Subcutaneous abdominal adipose tissue (tissue), 5 donors: ENCODE results near the gene PARP1.
"Not testable (repeated sequence)": the region's sequence is repeated elsewhere in the genome, so short reads cannot be mapped to it uniquely, and the experiment has no call there.

Experiments
- H3K27ac ChIP-seq: one replicate; pipeline ENCODE4 v1.7.0; 2013; ENCODE audit warnings: low read depth, mild to moderate bottlenecking, inconsistent platforms, low read length, moderate library complexity
- H3K27me3 ChIP-seq, 5 donors: one replicate each; pipeline ENCODE4 v1.7.0; 2013; ENCODE audit warnings: low read length in 5 of 5, inconsistent platforms in 1 of 5; ENCODE audit not compliant: control insufficient read depth in 5 of 5, insufficient read depth in 4 of 5
- H3K36me3 ChIP-seq, 5 donors: one replicate each; pipeline ENCODE4 v1.7.0; 2013; ENCODE audit warnings: low read length in 5 of 5; ENCODE audit not compliant: control insufficient read depth in 5 of 5, insufficient read depth in 5 of 5
- H3K4me1 ChIP-seq, 5 donors: one replicate each; pipeline ENCODE4 v1.7.0; 2013; ENCODE audit warnings: low read length in 5 of 5, mild to moderate bottlenecking in 3 of 5, moderate library complexity in 1 of 5; ENCODE audit not compliant: control insufficient read depth in 5 of 5, insufficient read depth in 5 of 5
- H3K4me3 ChIP-seq, 5 donors: one replicate each; pipeline ENCODE4 v1.7.0; 2013; ENCODE audit warnings: low read length in 5 of 5, low read depth in 1 of 5
- H3K9ac ChIP-seq, 5 donors: one replicate each; pipeline ENCODE4 v1.7.0; 2013; ENCODE audit warnings: low read length in 5 of 5, mild to moderate bottlenecking in 4 of 5, moderate library complexity in 3 of 5
- H3K9me3 ChIP-seq, 5 donors: one replicate each; pipeline ENCODE4 v1.7.0; 2013; ENCODE audit warnings: low read length in 5 of 5; ENCODE audit not compliant: control insufficient read depth in 5 of 5
- donor health status: healthy.
- donor health status: healthy.
- donor health status: healthy.
- donor health status: healthy.
- donor health status: healthy.

PARP1 gene

DNA sequence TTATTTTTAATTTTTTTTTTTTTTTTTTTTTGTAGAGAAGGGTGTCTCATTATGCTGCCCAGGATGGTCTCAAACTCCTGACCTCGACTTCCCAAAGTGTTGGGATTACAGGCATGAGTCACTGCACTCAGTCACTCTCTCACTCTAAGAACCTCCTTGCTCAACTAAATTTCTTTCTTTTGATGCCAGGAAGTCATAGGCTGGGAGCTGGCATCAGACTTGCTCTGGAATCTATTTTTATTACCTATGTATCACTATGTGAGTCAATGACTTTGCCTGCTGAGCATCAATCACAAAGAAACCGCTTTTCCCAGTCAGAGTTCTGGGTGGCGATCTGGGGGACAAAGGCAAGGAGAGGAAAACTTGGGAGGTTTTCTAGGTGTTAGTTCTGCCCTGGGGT is 35.5 kb upstream of the PARP1 start:
- no peaks in the 10 kb centered on the region for H3K36me3 ChIP-seq
- no peak overlapping the region for H3K4me3 ChIP-seq
- no peak overlapping the region for H3K9ac ChIP-seq
- H3K27ac ChIP-seq = no peak overlapping the region
- no peaks in the 10 kb centered on the region for H3K9me3 ChIP-seq
- no peaks in the 10 kb centered on the region for H3K4me1 ChIP-seq
- no peaks in the 10 kb centered on the region for H3K27me3 ChIP-seq

DNA sequence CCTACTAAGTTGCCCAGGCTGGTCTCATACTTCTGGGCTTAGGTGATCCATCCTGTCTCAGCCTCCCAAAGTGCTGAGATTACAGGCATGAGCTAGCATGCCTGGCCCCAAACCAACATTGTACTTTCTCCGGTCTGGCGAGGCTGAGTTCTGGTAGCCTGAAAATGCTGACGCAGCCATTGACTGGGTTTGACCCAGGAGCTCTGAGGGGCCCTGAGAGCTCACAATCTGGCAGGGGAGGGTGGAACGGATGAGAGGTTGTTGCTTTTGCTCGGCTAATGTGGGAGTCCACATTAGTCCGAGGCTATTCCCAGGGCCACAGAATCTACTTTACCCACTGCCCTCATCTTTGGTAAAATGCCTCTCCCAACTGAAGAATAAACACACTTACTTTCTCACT is 35.1 kb upstream of the PARP1 start:
- Histone ChIP-seq H3K4me1 (no peaks in the 10 kb centered on the region), H3K9me3 (no peaks in the 10 kb centered on the region), H3K27me3 (no peaks in the 10 kb centered on the region), H3K36me3 (no peaks in the 10 kb centered on the region), H3K27ac (no peak overlapping the region), H3K4me3 (no peak overlapping the region), H3K9ac (no peak overlapping the region)

DNA sequence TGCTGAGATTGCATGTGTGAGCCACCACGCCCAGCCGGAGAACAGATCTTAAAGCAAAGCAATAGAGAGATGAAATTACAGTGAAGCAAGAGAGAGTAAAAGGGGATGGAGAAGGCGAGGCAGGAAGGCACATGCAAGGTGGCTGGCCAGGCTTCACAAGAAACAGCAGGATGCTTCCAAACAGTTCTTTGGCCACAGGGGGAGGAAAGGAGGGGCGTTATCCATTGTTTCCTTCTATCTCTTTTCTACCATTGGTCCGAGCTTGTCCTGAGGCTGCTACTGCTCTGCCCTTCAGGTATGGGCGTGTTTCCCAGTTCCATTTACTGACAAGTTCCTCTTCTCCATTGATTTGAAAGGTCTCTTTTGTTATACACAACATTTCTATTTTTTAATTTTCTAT is 33.7 kb upstream of the PARP1 start:
- no peaks in the 10 kb centered on the region for H3K36me3 ChIP-seq

DNA sequence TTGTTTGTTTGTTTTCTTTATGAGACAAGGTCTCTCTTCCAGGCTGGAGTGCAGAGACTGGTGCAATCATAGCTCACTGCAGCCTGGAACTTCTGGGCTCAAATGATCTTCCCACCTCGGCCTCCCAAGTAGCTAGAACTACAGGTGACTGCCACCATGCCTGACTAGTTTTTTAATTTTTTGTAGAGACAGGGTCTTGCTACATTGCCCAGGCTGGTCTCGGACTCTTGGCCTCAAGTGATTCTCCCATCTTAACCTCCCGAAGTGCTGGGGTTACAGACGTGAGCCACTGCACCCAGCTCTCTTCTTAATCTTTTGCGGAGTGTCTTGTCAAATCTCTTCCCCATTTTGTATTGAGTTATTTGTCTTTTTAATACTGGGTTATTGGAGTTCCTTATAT is 32.6 kb upstream of the PARP1 start:
- Histone ChIP-seq H3K27ac (no peak overlapping the region), H3K9me3 (peaks cover 0 to 3% (median 0%) of the 10 kb centered on the region in 5 donors), H3K4me3 (no peak overlapping the region), H3K27me3 (peaks cover 0 to 6% (median 3%) of the 10 kb centered on the region in 5 donors), H3K9ac (no peak overlapping the region), H3K4me1 (no peaks in the 10 kb centered on the region), H3K36me3 (no peaks in the 10 kb centered on the region)

More for the DNA sequence above, 33.7 kb upstream of the PARP1 start:
- Histone ChIP-seq H3K9ac (no peak overlapping the region), H3K4me3 (no peak overlapping the region), H3K9me3 (peaks cover 0 to 3% (median 0%) of the 10 kb centered on the region in 5 donors), H3K4me1 (no peaks in the 10 kb centered on the region), H3K27ac (no peak overlapping the region), H3K27me3 (peaks cover 0 to 4% (median 2%) of the 10 kb centered on the region in 5 donors)

DNA sequence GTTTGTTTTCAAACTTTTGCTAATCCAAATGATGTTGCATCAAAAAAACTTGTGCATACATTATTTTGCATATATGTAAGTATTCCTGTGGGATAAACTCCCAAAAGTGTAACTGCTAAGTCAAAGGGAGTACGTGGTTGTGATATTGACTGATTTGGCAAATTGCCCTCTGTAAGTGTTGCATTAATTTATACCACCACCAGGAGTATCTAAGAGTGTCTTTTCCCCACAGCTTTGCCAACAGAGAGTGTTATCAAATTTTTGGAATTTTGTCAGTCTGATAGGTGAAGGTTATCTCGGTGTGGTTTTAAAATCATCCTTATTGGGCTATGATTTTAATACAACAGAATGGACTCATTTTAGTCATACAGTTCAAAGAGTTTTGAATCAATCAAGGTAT is 30.1 kb upstream of the PARP1 start:
- Histone ChIP-seq H3K9me3 (peaks cover 0 to 3% (median 0%) of the 10 kb centered on the region in 5 donors), H3K27ac (no peak overlapping the region)

DNA sequence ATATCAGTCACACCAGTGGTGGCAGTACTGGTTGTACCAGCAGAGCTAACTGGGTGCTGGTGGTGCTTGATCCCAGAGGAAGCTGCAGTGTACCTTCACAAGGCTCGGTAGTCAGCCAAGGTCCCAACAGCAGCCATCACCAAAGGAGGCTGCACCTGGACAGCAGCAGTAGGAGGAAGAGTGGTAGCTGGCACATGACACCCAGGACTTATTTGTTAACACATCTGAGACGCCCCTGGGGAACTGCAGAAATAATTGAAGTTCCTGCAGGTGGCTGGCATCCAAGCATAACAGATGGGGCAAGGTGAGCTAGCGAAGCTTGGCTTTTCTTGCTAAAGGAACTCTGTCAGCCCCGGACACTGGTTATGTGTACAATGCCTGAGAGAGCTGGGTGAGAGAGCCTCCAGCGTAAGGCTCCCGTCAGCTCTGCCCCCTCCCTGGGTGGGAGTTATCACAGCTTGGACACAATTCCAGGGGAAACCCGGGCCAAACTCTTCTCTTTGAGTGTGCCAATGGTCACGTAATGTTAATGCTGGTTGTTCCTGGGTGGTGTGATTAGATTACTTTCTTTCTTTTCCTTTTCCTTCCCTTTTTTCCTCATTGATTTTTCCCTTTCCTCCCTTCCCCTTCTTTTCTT is 29.1 kb upstream of the PARP1 start:
- H3K4me3 ChIP-seq = no peak overlapping the region

More for the DNA sequence above, 30.1 kb upstream of the PARP1 start:
- peaks cover 3 to 6% (median 4%) of the 10 kb centered on the region in 5 donors for H3K27me3 ChIP-seq
- H3K4me3 ChIP-seq = no peak overlapping the region
- H3K36me3 ChIP-seq = no peaks in the 10 kb centered on the region
- H3K4me1 ChIP-seq = no peaks in the 10 kb centered on the region
- no peak overlapping the region for H3K9ac ChIP-seq

DNA sequence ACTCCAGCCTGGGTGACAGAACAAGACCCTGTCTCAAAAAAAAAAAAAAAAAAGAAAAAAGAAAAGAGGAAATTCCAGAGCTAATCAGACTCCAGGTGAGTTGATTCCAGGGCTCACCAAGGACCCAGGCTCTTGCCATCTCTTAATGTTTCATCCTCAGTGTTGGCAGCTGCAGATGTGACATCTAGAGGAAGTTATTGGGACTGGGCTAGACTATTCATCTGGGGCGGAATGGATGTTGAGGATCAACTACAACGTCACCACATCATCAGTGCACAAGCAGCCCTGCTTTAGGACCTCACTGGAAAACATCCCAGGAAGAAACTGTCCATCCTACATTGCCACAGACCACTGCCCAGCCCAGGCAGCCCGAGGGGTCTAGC is 28.6 kb upstream of the PARP1 start:
- Histone ChIP-seq H3K4me3 (no peak overlapping the region), H3K27ac (no peak overlapping the region), H3K27me3 (peaks cover 3 to 6% (median 5%) of the 10 kb centered on the region in 5 donors), H3K36me3 (no peaks in the 10 kb centered on the region), H3K4me1 (no peaks in the 10 kb centered on the region), H3K9me3 (peaks cover 0 to 3% (median 0%) of the 10 kb centered on the region in 5 donors), H3K9ac (no peak overlapping the region)

More for the DNA sequence above, 29.1 kb upstream of the PARP1 start:
- Histone ChIP-seq H3K36me3 (no peaks in the 10 kb centered on the region), H3K4me1 (no peaks in the 10 kb centered on the region), H3K27me3 (peaks cover 3 to 6% (median 5%) of the 10 kb centered on the region in 5 donors), H3K9me3 (peaks cover 0 to 3% (median 0%) of the 10 kb centered on the region in 5 donors), H3K9ac (no peak overlapping the region), H3K27ac (no peak overlapping the region)

DNA sequence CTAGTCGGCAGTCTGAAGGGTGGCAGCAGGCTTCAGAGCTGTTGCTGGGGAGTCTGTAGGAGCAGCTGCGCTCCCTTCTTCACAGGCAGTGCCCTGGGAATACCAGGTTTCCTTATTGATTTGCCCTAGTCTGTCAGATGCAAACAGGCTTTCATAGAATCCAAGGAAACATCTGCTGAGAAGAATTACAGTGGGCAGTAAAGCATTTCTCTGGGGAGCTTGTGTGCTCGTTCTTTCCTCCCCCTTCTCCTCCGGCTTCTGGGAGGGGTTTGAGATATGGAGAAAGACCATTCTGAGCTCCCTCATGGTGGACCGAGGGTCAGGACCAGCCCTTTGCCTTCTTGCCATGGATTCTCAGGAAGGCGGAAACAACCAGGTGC is 25.4 kb upstream of the PARP1 start:
- H3K27me3 ChIP-seq = peaks cover 5 to 16% (median 8%) of the 10 kb centered on the region in 5 donors
- no peaks in the 10 kb centered on the region for H3K4me1 ChIP-seq
- no peak overlapping the region for H3K4me3 ChIP-seq
- no peak overlapping the region for H3K9ac ChIP-seq
- H3K36me3 ChIP-seq = no peaks in the 10 kb centered on the region
- no peak overlapping the region for H3K27ac ChIP-seq
- peaks cover 0 to 3% (median 0%) of the 10 kb centered on the region in 5 donors for H3K9me3 ChIP-seq

DNA sequence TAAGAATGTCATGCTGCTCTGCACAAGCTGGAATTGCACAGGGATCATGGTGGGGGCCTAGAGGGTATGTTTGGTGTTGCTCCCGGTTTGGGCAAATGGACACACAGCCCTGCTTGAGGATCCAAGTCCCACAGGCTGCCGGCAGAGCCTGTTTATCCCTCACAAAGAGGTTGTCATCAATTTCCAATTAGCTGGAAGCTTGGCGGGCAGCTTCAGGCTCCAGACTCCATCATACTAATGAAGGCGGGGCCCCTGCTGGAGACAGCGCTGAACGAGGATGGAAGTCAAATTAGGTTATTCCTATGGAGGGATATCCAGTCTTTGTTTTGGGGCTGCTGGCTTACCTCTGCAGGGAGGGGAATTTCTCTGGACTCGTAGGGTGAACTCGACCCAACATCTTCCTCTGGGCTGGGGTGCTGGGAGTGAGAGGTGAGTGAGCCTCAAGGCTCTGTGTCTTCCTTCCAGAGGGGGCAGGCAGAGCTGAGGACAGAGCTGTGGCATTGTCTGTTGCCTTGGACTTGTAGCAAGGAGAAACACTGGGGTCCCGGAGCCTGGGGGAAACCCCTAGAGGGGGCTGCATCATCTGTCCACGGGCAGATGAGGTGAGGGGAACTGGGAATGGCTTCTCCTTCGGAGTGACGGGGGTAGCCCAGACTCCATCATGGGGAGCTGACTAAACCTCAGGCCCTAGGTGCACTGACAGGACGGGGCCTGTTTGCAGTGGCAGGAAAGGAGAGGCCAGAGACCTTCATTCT is 24.9 kb upstream of the PARP1 start:
- no peak overlapping the region for H3K4me3 ChIP-seq
- H3K27me3 ChIP-seq = peaks cover 5 to 16% (median 8%) of the 10 kb centered on the region in 5 donors
- H3K27ac ChIP-seq = no peak overlapping the region
- no peaks in the 10 kb centered on the region for H3K4me1 ChIP-seq
- no peak overlapping the region for H3K9ac ChIP-seq
- H3K9me3 ChIP-seq = peaks cover 0 to 2% (median 0%) of the 10 kb centered on the region in 5 donors
- H3K36me3 ChIP-seq = no peaks in the 10 kb centered on the region

DNA sequence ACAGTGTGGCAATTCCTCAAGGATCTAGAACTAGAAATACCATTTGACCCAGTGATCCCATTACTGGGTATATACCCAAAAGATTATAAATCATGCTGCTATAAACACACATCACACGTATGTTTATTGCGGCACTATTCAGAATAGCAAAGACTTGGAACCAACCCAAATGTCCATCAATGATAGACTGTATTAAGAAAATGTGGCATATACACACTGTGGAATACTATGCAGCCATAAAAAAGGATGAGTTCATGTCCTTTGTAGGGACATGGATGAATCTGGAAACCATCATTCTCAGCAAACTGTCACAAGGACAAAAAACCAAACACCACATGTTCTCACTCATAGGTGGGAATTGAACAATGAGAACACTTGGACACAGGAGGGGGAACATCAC is 24.0 kb upstream of the PARP1 start:
- not testable (repeated sequence) for H3K36me3 ChIP-seq, H3K4me1 ChIP-seq
- peaks cover 6 to 17% (median 10%) of the 10 kb centered on the region in 5 donors for H3K27me3 ChIP-seq

More for the DNA sequence above, 24.0 kb upstream of the PARP1 start:
- not testable (repeated sequence) for H3K9me3 ChIP-seq, H3K9ac ChIP-seq, H3K4me3 ChIP-seq, H3K27ac ChIP-seq
